Panc1 (cell line): ENCODE results near the gene AHR. TPM values are rescaled to one million over a fixed set of nuclear protein-coding genes. Genes with fewer than 3 reads are reported as not detected.
"Not testable (repeated sequence)": the region's sequence is repeated elsewhere in the genome, so short reads cannot be mapped to it uniquely, and the experiment has no call there.

Experiments
- ATAC-seq: fragments of 200-7000 bp; cut with Tn5 transposase; 2 replicates; pipeline ENCODE4 v1.9.1; 2020; ENCODE audit warnings: mild to moderate bottlenecking, moderate library complexity
- BruUV-seq: library from RNA; stranded (reverse); fragments of 400-500 nt; replicated peaks from 2 replicates; lab custom pipeline; 2021; lab: Mats Ljungman, UMichigan
- CTCF ChIA-PET: fragments of 300-600 bp; sonication (Branson Sonifier 250); formaldehyde crosslinking; loops from one replicate; lab custom pipeline; 2022; ENCODE audit warnings: antibody characterized with exemption; lab: Charles Lee
- POLR2A ChIA-PET: fragments of 300-600 bp; sonication (Branson Sonifier 250); formaldehyde crosslinking; loops from one replicate; lab custom pipeline; 2022; ENCODE audit warnings: antibody characterized with exemption; lab: Charles Lee
- DNase-seq: peaks from one replicate; pipeline ENCODE4 v3.0.0-alpha.2; 2010; ENCODE audit warnings: low read depth, low spot score
- H3K27ac ChIP-seq: 2 replicates; pipeline ENCODE4 v1.5.1; 2011; ENCODE audit warnings: mild to moderate bottlenecking, low read length, inconsistent platforms
- H3K27me3 ChIP-seq: fragments of 200-500 bp; sonication (Bioruptor generic); 2 replicates; pipeline ENCODE4 v1.6.0; 2014; ENCODE audit warnings: low read length, inconsistent platforms; ENCODE audit not compliant: control insufficient read depth, insufficient read depth
- H3K36me3 ChIP-seq: fragments of 200-500 bp; sonication (Bioruptor generic); 2 replicates; pipeline ENCODE4 v1.5.1; 2014; ENCODE audit warnings: inconsistent platforms, mild to moderate bottlenecking, low read length, moderate library complexity; ENCODE audit not compliant: control insufficient read depth, insufficient read depth
- H3K4me1 ChIP-seq: 2 replicates; pipeline ENCODE4 v1.5.1; 2011; ENCODE audit warnings: inconsistent platforms, mild to moderate bottlenecking, low read length, moderate library complexity; ENCODE audit not compliant: control insufficient read depth, insufficient read depth
- H3K4me3 ChIP-seq, 2 experiments: 2 replicates each; pipeline ENCODE4 v1.5.1; 2011 to 2012; ENCODE audit warnings: low read depth in 2 of 2, low read length in 2 of 2, mild to moderate bottlenecking in 2 of 2, inconsistent platforms in 1 of 2, moderate library complexity in 1 of 2
- H3K9me3 ChIP-seq: fragments of 200-500 bp; sonication (Bioruptor generic); 2 replicates; pipeline ENCODE4 v1.5.1; 2014; ENCODE audit warnings: low read depth, mild to moderate bottlenecking, inconsistent platforms, low read length, moderate library complexity; ENCODE audit not compliant: control insufficient read depth, insufficient read depth
- CTCF ChIP-seq: fragments of 450-650 bp; IDR thresholded peaks from 2 replicates; pipeline ENCODE4 v1.5.1; 2017; ENCODE audit warnings: mild to moderate bottlenecking
- POLR2AphosphoS5 ChIP-seq: IDR thresholded peaks from 2 replicates; pipeline ENCODE4 v1.6.1; 2012; ENCODE audit warnings: mild to moderate bottlenecking, low read depth, low read length, moderate library complexity
- REST ChIP-seq, 2 experiments: IDR thresholded peaks; 2 replicates each; pipeline ENCODE4 v1.6.1; 2011 to 2012; ENCODE audit warnings: low read depth in 2 of 2, control low read depth in 1 of 2, low read length in 1 of 2, mild to moderate bottlenecking in 1 of 2, moderate library complexity in 1 of 2; ENCODE audit not compliant: insufficient read depth in 1 of 2
- SIN3A ChIP-seq: IDR thresholded peaks from 2 replicates; pipeline ENCODE4 v1.6.1; 2012; ENCODE audit warnings: low read depth, mild to moderate bottlenecking, low read length, moderate library complexity, borderline replicate concordance; ENCODE audit not compliant: insufficient read depth
- TCF7L2 ChIP-seq: IDR thresholded peaks from 2 replicates; pipeline ENCODE4 v1.6.1; 2011; ENCODE audit warnings: mild to moderate bottlenecking, low read depth, low read length, inconsistent platforms
- in situ Hi-C: cut with HindIII; loops from 2 replicates; pipeline ENCODE4 v1.10.0; 2016; ENCODE audit warnings: low sequenced_read_pairs, low pct_unique_long_range_greater_than_20kb
- intact Hi-C: fragments of 100-400 bp; cut with micrococcal nuclease; formaldehyde crosslinking; loops from one replicate; pipeline ENCODE4 v1.10.0; 2022; ENCODE audit not compliant: unreplicated experiment
- total RNA-seq: library from RNA; stranded (reverse); gene quantifications from one replicate; pipeline ENCODE4 v1.2.1, GENCODE V29; 2021; ENCODE audit not compliant: unreplicated experiment

The AHR gene
- total RNA-seq, 1 experiment from 2014 or later: 36.6 TPM

GRCh38 chr7:17376595-17376994 lies 78.1 kb downstream of the AHR start:
- BruUV-seq: no TSS peak
- intact Hi-C loops (no loop called here), in situ Hi-C loops (no loop called here)
- ChIA-PET POLR2A (interaction anchor here (0.6 kb wide), 1 partner anchor 66 kb away, joined by 8 read pairs; no protein-coding TSS in a partner anchor), CTCF (no interaction called here)
- H3K9me3 ChIP-seq: no peaks in the 10 kb centered on the region
- no peaks in the 10 kb centered on the region for H3K27me3 ChIP-seq
- H3K36me3 ChIP-seq: no peaks in the 10 kb centered on the region
- no peak overlapping the region for H3K4me3 ChIP-seq
- DNase-seq (no peak), ATAC-seq (no peak)
- H3K4me1 ChIP-seq: peaks cover 6% of the 10 kb centered on the region
- TF ChIP-seq CTCF (no peak), POLR2AphosphoS5 (no peak)
- no peak overlapping the region for H3K27ac ChIP-seq

- ChIA-PET CTCF (no interaction called here), POLR2A (no interaction called here)
- intact Hi-C loops: no loop called here
- ATAC-seq (no peak), DNase-seq (no peak)
- no peak overlapping the region for H3K27ac ChIP-seq
- in situ Hi-C loops: no loop called here
- no peaks in the 10 kb centered on the region for H3K36me3 ChIP-seq
- no peaks in the 10 kb centered on the region for H3K4me1 ChIP-seq
- no peaks in the 10 kb centered on the region for H3K9me3 ChIP-seq
- no TSS peak for BruUV-seq
- no peak for TF ChIP-seq SIN3A
- TF ChIP-seq POLR2AphosphoS5: no peak
- no peak for TF ChIP-seq TCF7L2
- TF ChIP-seq REST (IDR thresholded peaks at IDR 0.05; ENCODE audit: insufficient read depth in 1 of 2, low read depth in 2 of 2, low read length in 1 of 2): no peak
- no peak for TF ChIP-seq CTCF
- H3K27me3 ChIP-seq: no peaks in the 10 kb centered on the region
- H3K4me3 ChIP-seq: no peak overlapping the region
Measured at GRCh38 chr7:17380736-17381662, 82.5 kb downstream of the AHR start.

- POLR2A ChIA-PET, BruUV-seq, H3K9me3 ChIP-seq, H3K27ac ChIP-seq, intact Hi-C loops, in situ Hi-C loops, H3K4me3 ChIP-seq, ATAC-seq, H3K27me3 ChIP-seq, H3K36me3 ChIP-seq, DNase-seq, H3K4me1 ChIP-seq: not testable (repeated sequence)
- CTCF ChIA-PET: interaction anchor here (0.6 kb wide), 1 partner anchor 382 kb away, joined by 11 read pairs; no protein-coding TSS in a partner anchor
Measured at GRCh38 chr7:17382408-17383354, 84.2 kb downstream of the AHR start.
